ENCODE data around the gene MASTL.
A peak's percentile ranks its signal among the peaks of the same experiment; 100 is the strongest.

MASTL gene

DNA sequence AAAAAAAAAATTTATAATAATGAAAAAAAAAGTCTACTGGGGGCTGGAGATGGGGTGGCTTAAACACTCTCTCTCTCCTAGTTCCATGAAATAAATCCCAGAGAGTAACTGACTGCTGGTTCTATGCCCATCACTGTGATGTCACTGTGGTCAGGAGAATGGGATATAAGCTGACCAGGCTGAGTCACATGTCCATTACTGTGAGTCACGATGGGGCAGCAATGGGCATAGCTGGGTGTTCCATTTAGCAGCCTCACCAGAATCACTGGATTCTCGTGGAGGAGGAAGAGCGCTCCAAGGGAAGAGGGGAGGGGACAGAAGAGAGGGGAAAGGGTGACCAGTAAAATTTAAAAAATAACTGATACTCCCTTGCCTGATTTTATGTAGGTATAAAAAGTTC, 37.1 kb downstream of the MASTL start:
- TF ChIP-seq, protein P1, sequence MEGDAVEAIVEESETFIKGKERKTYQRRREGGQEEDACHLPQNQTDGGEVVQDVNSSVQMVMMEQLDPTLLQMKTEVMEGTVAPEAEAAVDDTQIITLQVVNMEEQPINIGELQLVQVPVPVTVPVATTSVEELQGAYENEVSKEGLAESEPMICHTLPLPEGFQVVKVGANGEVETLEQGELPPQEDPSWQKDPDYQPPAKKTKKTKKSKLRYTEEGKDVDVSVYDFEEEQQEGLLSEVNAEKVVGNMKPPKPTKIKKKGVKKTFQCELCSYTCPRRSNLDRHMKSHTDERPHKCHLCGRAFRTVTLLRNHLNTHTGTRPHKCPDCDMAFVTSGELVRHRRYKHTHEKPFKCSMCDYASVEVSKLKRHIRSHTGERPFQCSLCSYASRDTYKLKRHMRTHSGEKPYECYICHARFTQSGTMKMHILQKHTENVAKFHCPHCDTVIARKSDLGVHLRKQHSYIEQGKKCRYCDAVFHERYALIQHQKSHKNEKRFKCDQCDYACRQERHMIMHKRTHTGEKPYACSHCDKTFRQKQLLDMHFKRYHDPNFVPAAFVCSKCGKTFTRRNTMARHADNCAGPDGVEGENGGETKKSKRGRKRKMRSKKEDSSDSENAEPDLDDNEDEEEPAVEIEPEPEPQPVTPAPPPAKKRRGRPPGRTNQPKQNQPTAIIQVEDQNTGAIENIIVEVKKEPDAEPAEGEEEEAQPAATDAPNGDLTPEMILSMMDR (IDR thresholded peaks at IDR 0.05; ENCODE audit: insufficient read depth, low read length, poor library complexity, severe bottlenecking), result no peak
- no peaks in the 10 kb centered on the region; the same call in 1 of the 2 replicates for H3K36me3 ChIP-seq (ENCODE audit: control insufficient read depth, insufficient read depth, low read length)
- no peak for DNase-seq (ENCODE audit: extremely low read depth, insufficient read length)
- H3K27me3 ChIP-seq (replicated peaks; ENCODE audit: control insufficient read depth, insufficient read depth, low read length), result no peaks in the 10 kb centered on the region
- H3K4me3 ChIP-seq (replicated peaks; ENCODE audit: low read depth, low read length), result no peak overlapping the region

DNA sequence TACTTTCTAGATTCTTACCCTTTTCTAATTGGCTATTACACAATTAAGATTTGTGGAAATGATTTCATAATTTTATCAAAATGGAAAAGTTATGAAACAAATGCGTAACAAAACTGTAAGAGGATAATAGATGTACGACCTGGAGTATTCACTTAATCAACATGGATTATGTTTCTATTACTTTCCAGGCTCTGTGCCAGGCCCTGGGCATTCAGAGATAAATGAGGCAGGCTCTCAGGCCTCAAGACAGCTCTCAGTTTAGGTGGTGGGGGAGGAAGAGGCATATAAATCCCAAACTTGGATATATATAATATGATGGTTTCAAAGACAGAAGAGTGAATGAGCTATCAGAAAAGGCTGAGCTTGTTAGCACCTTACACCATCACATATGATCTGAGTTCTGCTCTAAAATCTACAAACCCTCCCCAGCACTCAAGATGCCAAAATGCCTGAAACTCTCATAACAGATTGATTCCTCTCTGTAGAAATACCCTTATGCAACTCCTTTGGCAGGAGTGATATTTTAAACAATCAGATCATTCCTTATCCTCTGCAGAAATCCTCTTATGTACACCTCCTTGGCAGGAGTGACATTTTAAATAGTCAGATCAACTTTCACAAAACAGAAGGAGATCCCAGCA, 42.9 kb downstream of the MASTL start:
- no peak for DNase-seq (ENCODE audit: extremely low read depth, insufficient read length)
- TF ChIP-seq, protein P1 (IDR thresholded peaks at IDR 0.05; ENCODE audit: insufficient read depth, low read length, poor library complexity, severe bottlenecking), result no peak

DNA sequence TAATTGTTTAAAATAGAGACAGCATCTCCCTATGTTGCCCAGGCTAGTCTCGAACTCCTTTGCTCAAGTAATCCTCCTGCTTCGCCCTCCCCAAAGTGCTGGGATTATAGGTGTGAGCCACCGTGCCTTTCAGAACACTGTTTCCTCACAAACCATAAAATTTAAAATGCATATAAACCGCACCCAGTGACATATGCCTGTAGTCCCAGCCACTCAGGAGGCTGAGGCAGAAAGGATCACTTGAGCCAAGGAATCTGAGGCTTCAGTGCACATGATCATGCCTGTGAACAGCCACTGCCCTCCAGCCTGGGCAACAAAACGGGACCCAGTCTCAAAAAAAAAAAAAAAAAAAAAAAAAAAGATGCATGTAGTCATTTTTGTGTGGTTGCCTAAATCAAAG, 48.7 kb downstream of the MASTL start:
- H3K27me3 ChIP-seq (replicated peaks; ENCODE audit: control insufficient read depth, insufficient read depth, low read length), result no peaks in the 10 kb centered on the region
- TF ChIP-seq, protein P1 (IDR thresholded peaks at IDR 0.05; ENCODE audit: insufficient read depth, low read length, poor library complexity, severe bottlenecking), result no peak
- H3K4me3 ChIP-seq (replicated peaks; ENCODE audit: low read depth, low read length), result no peak overlapping the region
- peaks cover 1% of the 10 kb centered on the region for H3K36me3 ChIP-seq (ENCODE audit: control insufficient read depth, insufficient read depth, low read length)
- no peak for DNase-seq (ENCODE audit: extremely low read depth, insufficient read length)

More for the DNA sequence above, 42.9 kb downstream of the MASTL start:
- H3K36me3 ChIP-seq (ENCODE audit: control insufficient read depth, insufficient read depth, low read length), result peaks cover 3% of the 10 kb centered on the region
- H3K4me3 ChIP-seq (replicated peaks; ENCODE audit: low read depth, low read length), result no peak overlapping the region
- no peaks in the 10 kb centered on the region for H3K27me3 ChIP-seq (replicated peaks; ENCODE audit: control insufficient read depth, insufficient read depth, low read length)

DNA sequence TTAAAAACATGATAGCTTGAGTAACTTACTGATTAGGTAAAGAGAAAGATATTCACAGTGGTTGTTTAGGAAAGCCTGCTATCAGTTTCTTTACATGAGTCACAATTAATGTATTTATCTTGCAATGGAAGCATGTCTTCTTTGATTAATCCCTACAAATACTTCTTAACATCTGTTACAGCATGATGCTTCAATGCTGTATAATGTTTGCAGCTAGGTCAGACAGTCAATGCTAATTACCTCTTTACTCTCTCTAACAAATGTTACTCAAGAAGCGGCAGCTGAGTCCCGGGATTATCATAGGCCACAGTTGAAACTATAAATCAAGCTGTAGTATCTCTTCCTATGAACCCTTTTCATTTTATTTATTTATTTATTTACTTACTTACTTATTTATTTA, 52.2 kb downstream of the MASTL start:
- TF ChIP-seq, protein P1 (IDR thresholded peaks at IDR 0.05; ENCODE audit: insufficient read depth, low read length, poor library complexity, severe bottlenecking), result no peak
- Histone ChIP-seq H3K4me3 (replicated peaks; ENCODE audit: low read depth, low read length) (no peak overlapping the region), H3K27me3 (replicated peaks; ENCODE audit: control insufficient read depth, insufficient read depth, low read length) (no peaks in the 10 kb centered on the region), H3K36me3 (ENCODE audit: control insufficient read depth, insufficient read depth, low read length) (peaks cover 1% of the 10 kb centered on the region)
- DNase-seq (ENCODE audit: extremely low read depth, insufficient read length), result no peak

DNA sequence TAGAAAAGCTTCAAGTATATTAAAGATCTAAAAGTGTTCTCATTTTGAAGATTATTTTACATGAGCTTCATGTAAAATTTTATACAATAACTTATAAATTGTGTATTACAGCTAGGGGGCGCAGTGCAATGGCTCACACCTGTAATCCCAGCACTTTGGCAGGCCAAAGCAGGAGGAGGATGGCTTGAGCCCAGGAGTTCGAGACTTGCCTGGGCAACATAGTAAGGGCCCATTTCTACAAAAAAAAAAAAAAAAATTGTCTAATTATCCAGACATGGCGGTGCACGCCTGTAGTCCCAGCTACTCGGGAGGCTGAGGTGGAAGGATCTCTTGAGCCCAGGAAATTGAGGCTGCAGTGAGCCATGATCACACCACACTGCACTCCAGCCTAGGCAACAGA, 68.8 kb downstream of the MASTL start:
- H3K27me3 ChIP-seq (replicated peaks; ENCODE audit: control insufficient read depth, insufficient read depth, low read length), result no peaks in the 10 kb centered on the region
- DNase-seq (ENCODE audit: extremely low read depth, insufficient read length), result no peak
- H3K36me3 ChIP-seq (ENCODE audit: control insufficient read depth, insufficient read depth, low read length), result no peaks in the 10 kb centered on the region; the same call in 1 of the 2 replicates
- H3K4me3 ChIP-seq (replicated peaks; ENCODE audit: low read depth, low read length), result no peak overlapping the region
- TF ChIP-seq, protein P1 (IDR thresholded peaks at IDR 0.05; ENCODE audit: insufficient read depth, low read length, poor library complexity, severe bottlenecking), result peak; percentile 59

Data from GM06990 (cell line).